C4-2B (cell line): ENCODE results near the gene WNT4.
A peak's percentile ranks its signal among the peaks of the same experiment; 100 is the strongest.

Experiments used
- H3K27ac ChIP-seq: fragments of 450-650 bp; 2 replicates; pipeline ENCODE4 v1.5.1; 2017
- CTCF ChIP-seq: fragments of 450-650 bp; conservative IDR thresholded peaks from 2 replicates; pipeline ENCODE4 v1.5.1; 2017; ENCODE audit warnings: mild to moderate bottlenecking
- ZFX ChIP-seq: fragments of 450-650 bp; IDR thresholded peaks from 2 replicates; pipeline ENCODE4 v1.6.1; 2017

The WNT4 gene

GRCh38 chr1:22110016-22110415 lies 32.9 kb downstream of the WNT4 start:
- H3K27ac ChIP-seq: no peak overlapping the region
- TF ChIP-seq CTCF: no peak
- no peak for TF ChIP-seq ZFX

GRCh38 chr1:22108339-22109105 lies 34.4 kb downstream of the WNT4 start:
- TF ChIP-seq CTCF (no peak), ZFX (no peak)
- H3K27ac ChIP-seq: no peak overlapping the region

GRCh38 chr1:22107126-22107525 lies 35.8 kb downstream of the WNT4 start:
- no peak overlapping the region for H3K27ac ChIP-seq

GRCh38 chr1:22105611-22106207 lies 37.2 kb downstream of the WNT4 start:
- peak; percentile 69 for TF ChIP-seq CTCF
- TF ChIP-seq ZFX: no peak
- H3K27ac ChIP-seq: no peak overlapping the region

More at GRCh38 chr1:22107126-22107525, 35.8 kb downstream of the WNT4 start:
- TF ChIP-seq ZFX (no peak), CTCF (no peak)

GRCh38 chr1:22104865-22105437 lies 37.9 kb downstream of the WNT4 start:
- no peak for TF ChIP-seq CTCF
- no peak for TF ChIP-seq ZFX

GRCh38 chr1:22104094-22104493 lies 38.8 kb downstream of the WNT4 start:
- TF ChIP-seq CTCF (no peak), ZFX (no peak)

More at GRCh38 chr1:22104865-22105437, 37.9 kb downstream of the WNT4 start:
- H3K27ac ChIP-seq: no peak overlapping the region

GRCh38 chr1:22102746-22103145 lies 40.2 kb downstream of the WNT4 start:
- no peak for TF ChIP-seq ZFX
- TF ChIP-seq CTCF: no peak
- H3K27ac ChIP-seq: no peak overlapping the region

More at GRCh38 chr1:22104094-22104493, 38.8 kb downstream of the WNT4 start:
- no peak overlapping the region for H3K27ac ChIP-seq
